ENCODE measurements around the gene PEX5L.
A peak's percentile ranks its signal among the peaks of the same experiment; 100 is the strongest.

PEX5L gene

GRCh38 chr3:179953993-179954870 is 82.5 kb downstream of the PEX5L start:
- DNase-seq, result no peak

GRCh38 chr3:179950840-179951239 is 85.9 kb downstream of the PEX5L start:
- DNase-seq, result no peak

- no peak for DNase-seq
Measured at GRCh38 chr3:179949869-179950268, 86.9 kb downstream of the PEX5L start.

GRCh38 chr3:179949412-179949811 is 87.3 kb downstream of the PEX5L start:
- DNase-seq, result no peak

DNA sequence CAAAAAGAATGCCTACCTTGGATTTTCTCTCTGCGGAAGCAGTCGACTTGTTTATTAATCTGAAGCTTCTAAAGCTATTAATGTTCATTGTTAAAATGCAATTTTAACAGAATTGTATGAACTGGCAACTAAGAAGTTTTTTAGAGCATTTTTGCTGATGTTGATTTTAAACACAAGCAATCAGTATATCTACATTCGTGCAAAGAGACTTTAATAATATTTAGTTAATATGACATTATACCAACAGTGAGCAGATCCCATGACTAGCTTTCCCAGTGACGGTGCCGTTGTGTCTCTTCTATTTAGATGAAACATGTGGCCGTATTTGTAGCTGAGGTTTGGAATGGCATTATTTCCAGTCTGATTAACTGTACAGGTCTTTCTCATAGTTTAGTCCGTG is 88.0 kb downstream of the PEX5L start:
- no peak for DNase-seq

DNA sequence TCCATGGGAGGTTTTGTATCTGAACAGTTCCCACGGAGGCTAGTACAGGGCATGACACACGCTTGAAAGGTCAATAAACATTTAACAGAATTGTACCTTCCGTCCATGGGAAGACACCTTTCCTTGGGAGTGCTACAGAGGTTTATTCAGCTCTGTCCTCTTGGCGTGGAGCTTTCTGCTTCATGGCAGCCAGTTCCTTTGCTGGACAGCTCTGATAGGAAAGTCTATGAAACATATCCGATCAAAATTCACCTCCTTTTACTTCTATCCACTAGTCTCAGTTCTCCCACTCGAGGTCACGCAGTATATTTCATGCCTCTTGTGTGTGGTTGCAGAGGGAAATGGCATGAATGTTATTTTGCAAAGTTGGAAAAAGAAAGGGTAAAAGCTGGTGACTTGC is 91.2 kb downstream of the PEX5L start:
- no peak for DNase-seq

DNA sequence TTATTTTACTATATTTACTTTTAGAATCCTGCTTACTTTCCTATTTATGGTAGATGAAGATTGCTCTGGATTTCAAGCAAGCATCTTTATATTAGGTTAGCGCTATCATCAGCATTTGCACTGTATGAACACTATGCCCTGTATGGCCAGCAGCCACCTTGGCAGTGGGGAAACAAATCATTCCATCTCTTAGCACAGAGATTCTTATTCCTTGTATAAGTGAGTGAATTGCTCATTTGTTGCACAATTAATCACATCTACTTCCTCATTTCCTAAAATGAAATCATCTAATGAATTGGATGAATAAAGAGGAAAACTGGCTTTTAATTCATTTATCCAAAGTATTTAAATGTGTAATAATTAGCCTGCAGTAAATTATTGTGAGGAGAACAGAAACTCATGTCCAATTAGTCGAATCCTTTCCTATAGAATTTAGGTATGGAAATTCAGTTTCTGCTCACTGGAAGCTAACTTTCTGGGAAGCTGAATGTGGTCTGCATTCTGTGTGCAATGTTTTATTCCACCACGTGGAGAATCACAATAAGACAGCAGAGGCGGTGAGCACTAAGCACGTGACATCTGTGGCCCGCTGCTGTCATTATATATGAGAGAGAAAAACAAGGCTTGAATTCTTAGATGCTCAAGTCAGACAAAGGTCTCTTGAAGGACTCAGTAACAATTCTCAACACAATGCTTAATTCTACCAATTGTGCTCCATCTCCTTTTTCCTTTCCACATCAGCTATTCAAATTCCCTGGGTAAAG is 93.4 kb downstream of the PEX5L start:
- DNase-seq, result peak; percentile 16

DNA sequence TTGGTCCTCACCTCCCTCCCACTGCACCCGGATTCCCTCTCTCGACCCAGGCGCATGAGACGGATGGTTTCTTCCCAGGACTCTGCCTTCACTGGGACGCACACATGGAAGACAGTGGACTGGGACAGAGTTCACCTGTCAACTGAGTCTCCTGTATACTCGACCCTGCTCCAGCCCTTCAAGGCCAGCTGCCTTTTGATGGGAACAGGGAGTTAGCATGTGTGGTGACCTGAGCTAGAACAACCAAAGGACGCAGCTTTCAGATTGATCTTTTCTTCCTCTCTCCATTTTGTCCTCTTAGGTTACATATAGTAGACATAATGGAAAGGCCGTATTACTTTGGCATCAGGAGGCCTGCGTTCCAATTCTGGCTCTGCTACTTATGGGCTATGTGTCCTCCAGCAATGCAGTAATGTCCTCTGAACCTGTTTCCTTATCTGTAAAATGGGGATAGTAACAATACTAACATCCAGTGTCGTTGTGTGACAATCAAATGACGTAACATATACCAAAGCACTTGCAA is 94.1 kb downstream of the PEX5L start:
- no peak for DNase-seq

DNA sequence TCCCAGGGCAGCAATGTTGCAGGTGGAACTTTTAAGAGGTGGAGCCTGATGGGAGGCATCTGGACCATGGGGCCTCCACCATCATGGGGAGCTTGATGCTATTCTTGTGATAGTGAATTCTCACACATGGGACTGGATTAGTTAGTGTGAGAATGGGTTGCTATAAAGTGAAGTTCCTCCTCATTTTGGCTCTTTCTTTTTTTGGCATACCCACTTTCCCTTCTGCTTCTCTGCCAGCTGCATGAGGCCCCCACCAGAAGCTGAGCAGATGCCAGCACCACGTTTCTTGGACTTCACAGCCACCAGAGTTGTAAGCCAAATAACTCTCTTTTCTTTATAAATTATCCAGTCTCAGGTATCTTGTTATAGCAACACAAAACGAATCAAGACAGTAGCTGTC is 101.0 kb downstream of the PEX5L start:
- DNase-seq, result no peak

GRCh38 chr3:179933914-179934313 is 102.8 kb downstream of the PEX5L start:
- no peak for DNase-seq

GRCh38 chr3:179933080-179933479 is 103.7 kb downstream of the PEX5L start:
- peak; percentile 81 for DNase-seq

DNA sequence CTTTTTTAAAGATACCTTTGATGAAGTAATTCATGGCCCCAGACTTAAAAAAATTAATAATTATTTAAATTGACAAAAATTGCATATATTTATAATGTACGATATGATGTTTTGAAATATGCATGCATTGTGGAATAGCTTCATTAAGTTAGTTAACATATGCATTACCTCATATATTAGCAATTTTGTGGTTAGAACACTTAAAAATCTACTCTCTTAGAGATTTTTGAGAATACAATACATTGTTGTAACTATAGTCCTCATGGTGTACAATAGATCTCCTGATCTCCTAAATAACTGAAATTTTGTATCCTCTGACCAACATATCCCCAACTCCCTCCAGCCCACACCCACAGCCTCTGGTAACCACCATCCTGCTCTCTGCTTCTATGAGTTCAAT is 104.1 kb downstream of the PEX5L start:
- no peak for DNase-seq

DNA sequence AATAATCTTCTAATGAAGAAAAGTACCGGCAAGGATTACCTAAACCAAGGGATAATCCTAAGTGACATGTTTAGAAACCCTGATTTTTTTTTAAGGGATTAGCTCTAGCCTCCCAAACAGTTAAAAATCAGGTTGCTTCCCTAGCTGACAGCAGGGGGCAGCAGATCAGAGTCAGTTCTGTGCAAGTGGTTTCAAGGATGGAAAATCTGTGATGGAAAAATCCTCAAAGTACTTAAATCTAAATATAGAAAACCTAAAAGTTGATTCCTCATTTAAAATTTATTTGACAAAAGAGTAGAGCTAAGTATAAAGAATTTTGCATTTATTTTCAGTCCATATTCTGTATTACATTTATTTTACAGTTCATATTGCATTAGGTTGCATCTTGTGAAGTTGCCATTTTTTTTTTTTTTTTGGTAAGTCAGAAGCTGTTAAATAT is 107.6 kb downstream of the PEX5L start:
- peak; percentile 57 for DNase-seq

GRCh38 chr3:179927191-179927590 is 109.5 kb downstream of the PEX5L start:
- DNase-seq, result no peak

DNA sequence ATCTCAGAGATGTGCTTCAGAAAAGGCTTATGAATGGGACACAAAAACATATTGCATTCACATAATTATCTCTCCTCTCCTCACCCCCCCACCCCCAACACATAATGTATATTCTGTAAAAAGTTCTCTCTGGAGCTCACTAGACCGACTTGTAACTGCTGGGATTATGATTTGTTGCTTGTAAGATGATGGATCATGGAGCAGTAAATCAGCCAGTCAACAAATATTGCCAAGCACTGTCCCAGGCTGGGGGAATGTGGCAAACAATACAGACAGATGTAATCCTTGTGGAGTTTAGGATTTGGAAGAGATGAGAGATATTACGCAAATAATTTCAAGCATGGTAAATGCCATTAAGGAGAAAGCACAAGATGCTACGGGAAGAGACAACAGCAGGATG is 114.8 kb downstream of the PEX5L start:
- DNase-seq, result no peak

GRCh38 chr3:179921500-179921899 is 115.2 kb downstream of the PEX5L start:
- DNase-seq, result no peak

- DNase-seq, result no peak
Measured at GRCh38 chr3:179907784-179908482, 128.8 kb downstream of the PEX5L start.

GRCh38 chr3:179902061-179902460 is 134.7 kb downstream of the PEX5L start:
- no peak for DNase-seq

- DNase-seq, result no peak
Measured at GRCh38 chr3:179898024-179898423, 138.7 kb downstream of the PEX5L start.

GRCh38 chr3:179897231-179897630 is 139.5 kb downstream of the PEX5L start:
- no peak for DNase-seq

GRCh38 chr3:179896507-179896906 is 140.2 kb downstream of the PEX5L start:
- no peak for DNase-seq

GRCh38 chr3:179895330-179895729 is 141.4 kb downstream of the PEX5L start:
- no peak for DNase-seq

DNA sequence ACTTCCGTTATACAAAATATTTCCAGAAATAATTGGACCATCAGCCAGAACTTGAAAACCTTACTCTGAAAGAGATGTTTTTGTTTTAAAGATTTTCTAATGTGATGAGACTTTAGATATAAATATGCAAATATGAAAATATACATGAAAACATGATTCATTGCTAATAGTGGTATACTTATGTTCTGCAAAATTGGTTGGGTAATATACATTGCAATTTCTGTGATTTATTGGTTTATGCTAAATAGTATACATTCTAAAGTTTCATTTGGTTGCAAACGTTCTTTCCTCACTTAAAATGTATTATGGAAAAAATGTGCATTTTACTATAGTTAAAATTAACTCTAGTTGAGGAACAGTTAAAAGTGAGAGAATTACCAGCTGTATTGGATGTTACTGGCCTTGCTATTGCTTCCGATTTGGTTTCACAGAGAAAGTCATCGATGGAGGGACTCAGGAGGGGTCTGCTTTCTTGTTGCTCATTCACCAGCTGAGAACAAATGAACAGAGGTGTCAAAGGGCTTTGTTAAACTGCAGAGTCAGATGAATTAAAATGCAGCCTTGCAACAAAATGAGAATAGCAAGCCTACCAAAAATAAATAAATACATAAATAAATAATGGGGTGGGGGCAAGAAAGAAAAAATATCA is 149.3 kb downstream of the PEX5L start:
- DNase-seq, result no peak
